Ishikawa (cell line): ENCODE results near the gene NRCAM.

Experiments used
- CEBPB ChIP-seq: IDR thresholded peaks from 2 replicates; pipeline ENCODE4 v1.6.1; 2012
- EGR1 ChIP-seq: IDR thresholded peaks from 2 replicates; pipeline ENCODE4 v1.6.1; 2012
- EP300 ChIP-seq: IDR thresholded peaks from 2 replicates; pipeline ENCODE4 v1.6.1; 2012; ENCODE audit warnings: borderline replicate concordance
- FOXM1 ChIP-seq: IDR thresholded peaks from 2 replicates; pipeline ENCODE4 v1.6.1; 2012; ENCODE audit warnings: low read depth, borderline replicate concordance
- NFIC ChIP-seq: IDR thresholded peaks from 2 replicates; pipeline ENCODE4 v1.6.1; 2012
- RAD21 ChIP-seq: IDR thresholded peaks from 2 replicates; pipeline ENCODE4 v1.6.1; 2012; ENCODE audit warnings: low read depth
- TAF1 ChIP-seq: IDR thresholded peaks from 2 replicates; pipeline ENCODE4 v1.6.1; 2012; ENCODE audit warnings: low read depth, mild to moderate bottlenecking
- TCF12 ChIP-seq: IDR thresholded peaks from 2 replicates; pipeline ENCODE4 v1.6.1; 2012; ENCODE audit warnings: low read depth
- TEAD4 ChIP-seq: IDR thresholded peaks from 2 replicates; pipeline ENCODE4 v1.6.1; 2012
- YY1 ChIP-seq: IDR thresholded peaks from 2 replicates; pipeline ENCODE4 v1.6.1; 2012; ENCODE audit warnings: low read depth
- TF ChIP-seq, protein P1 (sequence below): IDR thresholded peaks from 2 replicates; pipeline ENCODE4 v1.6.1; 2012
- TF ChIP-seq, protein P2 (sequence below): IDR thresholded peaks from 2 replicates; pipeline ENCODE4 v1.6.1; 2012
- TF ChIP-seq, protein P3 (sequence below): IDR thresholded peaks from 2 replicates; pipeline ENCODE4 v1.6.1; 2012; ENCODE audit warnings: low read depth, mild to moderate bottlenecking

DNA sequence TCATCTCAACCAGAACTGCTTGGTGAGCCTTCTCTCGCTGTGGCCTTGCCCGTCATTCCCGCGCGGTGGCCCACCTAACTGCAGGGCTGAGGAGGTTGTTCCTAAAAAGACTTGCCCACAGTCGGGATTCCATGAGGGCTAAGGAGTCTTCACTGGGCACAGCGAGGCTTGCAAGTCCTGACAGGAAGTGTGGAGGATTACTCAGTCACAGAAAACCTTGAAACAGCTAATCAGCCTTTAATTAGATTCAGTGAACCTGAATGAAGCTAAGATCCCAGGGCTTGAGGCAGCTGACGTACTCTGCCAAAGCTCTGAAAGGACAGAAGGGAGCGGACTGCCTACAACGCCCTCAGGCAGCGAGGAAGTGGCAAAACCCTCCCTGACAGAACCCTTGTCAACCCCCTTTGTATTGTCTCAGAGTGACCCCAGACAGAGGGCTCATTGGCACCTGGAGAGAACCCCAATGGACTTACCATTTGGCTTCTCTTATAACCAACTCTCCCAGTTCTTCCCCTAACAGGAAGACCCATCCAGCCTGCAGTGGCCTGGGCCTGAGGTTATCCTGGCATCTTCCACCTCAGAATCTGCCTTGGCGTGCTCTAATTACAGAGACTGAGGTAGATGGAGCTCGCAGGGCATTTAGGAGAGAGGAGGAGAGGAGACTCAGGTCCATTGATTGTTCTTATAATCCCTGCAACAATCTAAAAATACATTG is 323.5 kb downstream of the NRCAM start:
- TF ChIP-seq EGR1, result no peak
- TF ChIP-seq TAF1, result no peak
- TF ChIP-seq, protein P1, sequence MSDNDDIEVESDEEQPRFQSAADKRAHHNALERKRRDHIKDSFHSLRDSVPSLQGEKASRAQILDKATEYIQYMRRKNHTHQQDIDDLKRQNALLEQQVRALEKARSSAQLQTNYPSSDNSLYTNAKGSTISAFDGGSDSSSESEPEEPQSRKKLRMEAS, result no peak
- TF ChIP-seq TEAD4, result no peak
- no peak for TF ChIP-seq CEBPB
- TF ChIP-seq EP300, result no peak
- TF ChIP-seq, protein P2, sequence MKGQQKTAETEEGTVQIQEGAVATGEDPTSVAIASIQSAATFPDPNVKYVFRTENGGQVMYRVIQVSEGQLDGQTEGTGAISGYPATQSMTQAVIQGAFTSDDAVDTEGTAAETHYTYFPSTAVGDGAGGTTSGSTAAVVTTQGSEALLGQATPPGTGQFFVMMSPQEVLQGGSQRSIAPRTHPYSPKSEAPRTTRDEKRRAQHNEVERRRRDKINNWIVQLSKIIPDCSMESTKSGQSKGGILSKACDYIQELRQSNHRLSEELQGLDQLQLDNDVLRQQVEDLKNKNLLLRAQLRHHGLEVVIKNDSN, result no peak
- TF ChIP-seq RAD21, result no peak
- no peak for TF ChIP-seq YY1
- TF ChIP-seq, protein P3, sequence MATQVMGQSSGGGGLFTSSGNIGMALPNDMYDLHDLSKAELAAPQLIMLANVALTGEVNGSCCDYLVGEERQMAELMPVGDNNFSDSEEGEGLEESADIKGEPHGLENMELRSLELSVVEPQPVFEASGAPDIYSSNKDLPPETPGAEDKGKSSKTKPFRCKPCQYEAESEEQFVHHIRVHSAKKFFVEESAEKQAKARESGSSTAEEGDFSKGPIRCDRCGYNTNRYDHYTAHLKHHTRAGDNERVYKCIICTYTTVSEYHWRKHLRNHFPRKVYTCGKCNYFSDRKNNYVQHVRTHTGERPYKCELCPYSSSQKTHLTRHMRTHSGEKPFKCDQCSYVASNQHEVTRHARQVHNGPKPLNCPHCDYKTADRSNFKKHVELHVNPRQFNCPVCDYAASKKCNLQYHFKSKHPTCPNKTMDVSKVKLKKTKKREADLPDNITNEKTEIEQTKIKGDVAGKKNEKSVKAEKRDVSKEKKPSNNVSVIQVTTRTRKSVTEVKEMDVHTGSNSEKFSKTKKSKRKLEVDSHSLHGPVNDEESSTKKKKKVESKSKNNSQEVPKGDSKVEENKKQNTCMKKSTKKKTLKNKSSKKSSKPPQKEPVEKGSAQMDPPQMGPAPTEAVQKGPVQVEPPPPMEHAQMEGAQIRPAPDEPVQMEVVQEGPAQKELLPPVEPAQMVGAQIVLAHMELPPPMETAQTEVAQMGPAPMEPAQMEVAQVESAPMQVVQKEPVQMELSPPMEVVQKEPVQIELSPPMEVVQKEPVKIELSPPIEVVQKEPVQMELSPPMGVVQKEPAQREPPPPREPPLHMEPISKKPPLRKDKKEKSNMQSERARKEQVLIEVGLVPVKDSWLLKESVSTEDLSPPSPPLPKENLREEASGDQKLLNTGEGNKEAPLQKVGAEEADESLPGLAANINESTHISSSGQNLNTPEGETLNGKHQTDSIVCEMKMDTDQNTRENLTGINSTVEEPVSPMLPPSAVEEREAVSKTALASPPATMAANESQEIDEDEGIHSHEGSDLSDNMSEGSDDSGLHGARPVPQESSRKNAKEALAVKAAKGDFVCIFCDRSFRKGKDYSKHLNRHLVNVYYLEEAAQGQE, result no peak
- TF ChIP-seq NFIC, result no peak
- no peak for TF ChIP-seq TCF12
- no peak for TF ChIP-seq FOXM1
